Measurements from ENCODE around the gene HSPA4. TPM values are rescaled to one million over a fixed set of nuclear protein-coding genes. Genes with fewer than 3 reads are reported as not detected.
"Not testable (repeated sequence)": the region's sequence is repeated elsewhere in the genome, so short reads cannot be mapped to it uniquely, and the experiment has no call there.

The HSPA4 gene
- total RNA-seq, 1 donor from 2014 or later: 112 TPM

- Mint-ChIP-seq H3K36me3 (ENCODE audit: low read depth) (no peaks in the 10 kb centered on the region), H3K4me3 (ENCODE audit: unreplicated experiment) (no peak overlapping the region), H3K27ac (ENCODE audit: unreplicated experiment) (peak overlapping the region; percentile 30), H3K27me3 (ENCODE audit: low read depth) (no peaks in the 10 kb centered on the region), H3K4me1 (ENCODE audit: low read depth) (peaks cover 32% of the 10 kb centered on the region), H3K9me3 (ENCODE audit: low read depth) (no peaks in the 10 kb centered on the region)
- no peak for DNase-seq (ENCODE audit: low spot score)
- no peak for TF ChIP-seq CTCF (IDR thresholded peaks at IDR 0.05)
These were observed 18.7 kb upstream of the HSPA4 start for GRCh38 chr5:133032852-133033742.

- Mint-ChIP-seq H3K27ac (ENCODE audit: unreplicated experiment) (no peak overlapping the region), H3K36me3 (ENCODE audit: low read depth) (no peaks in the 10 kb centered on the region), H3K27me3 (ENCODE audit: low read depth) (no peaks in the 10 kb centered on the region), H3K9me3 (ENCODE audit: low read depth) (no peaks in the 10 kb centered on the region), H3K4me1 (ENCODE audit: low read depth) (peaks cover 36% of the 10 kb centered on the region), H3K4me3 (ENCODE audit: unreplicated experiment) (no peak overlapping the region)
- TF ChIP-seq CTCF (IDR thresholded peaks at IDR 0.05): no peak
- DNase-seq (ENCODE audit: low spot score): no peak
These were observed 17.7 kb upstream of the HSPA4 start for GRCh38 chr5:133034064-133034463.

- Mint-ChIP-seq H3K4me3 (ENCODE audit: unreplicated experiment) (no peak overlapping the region), H3K27ac (ENCODE audit: unreplicated experiment) (no peak overlapping the region), H3K9me3 (ENCODE audit: low read depth) (no peaks in the 10 kb centered on the region), H3K36me3 (ENCODE audit: low read depth) (no peaks in the 10 kb centered on the region), H3K4me1 (ENCODE audit: low read depth) (peaks cover 25% of the 10 kb centered on the region), H3K27me3 (ENCODE audit: low read depth) (no peaks in the 10 kb centered on the region)
- no peak for DNase-seq (ENCODE audit: low spot score)
- TF ChIP-seq CTCF (IDR thresholded peaks at IDR 0.05): no peak
These were observed 16.6 kb upstream of the HSPA4 start for GRCh38 chr5:133035224-133035623.

GRCh38 chr5:133036677-133037076, 15.1 kb upstream of the HSPA4 start:
- H3K36me3 Mint-ChIP-seq (ENCODE audit: low read depth); H3K4me3 Mint-ChIP-seq (ENCODE audit: unreplicated experiment); H3K27me3 Mint-ChIP-seq (ENCODE audit: low read depth); H3K27ac Mint-ChIP-seq (ENCODE audit: unreplicated experiment); H3K9me3 Mint-ChIP-seq (ENCODE audit: low read depth); DNase-seq (ENCODE audit: low spot score): not testable (repeated sequence)
- peaks cover 25% of the 10 kb centered on the region for H3K4me1 Mint-ChIP-seq (ENCODE audit: low read depth)

- no peaks in the 10 kb centered on the region for H3K36me3 Mint-ChIP-seq (ENCODE audit: low read depth)
- no peak for TF ChIP-seq CTCF (IDR thresholded peaks at IDR 0.05)
- no peaks in the 10 kb centered on the region for H3K9me3 Mint-ChIP-seq (ENCODE audit: low read depth)
- H3K4me3 Mint-ChIP-seq (ENCODE audit: unreplicated experiment): no peak overlapping the region
- no peak overlapping the region for H3K27ac Mint-ChIP-seq (ENCODE audit: unreplicated experiment)
- H3K4me1 Mint-ChIP-seq (ENCODE audit: low read depth): peaks cover 16% of the 10 kb centered on the region
- DNase-seq (ENCODE audit: low spot score): no peak
- no peaks in the 10 kb centered on the region for H3K27me3 Mint-ChIP-seq (ENCODE audit: low read depth)
These were observed 10.5 kb upstream of the HSPA4 start for GRCh38 chr5:133041157-133041784.
